Stomach (tissue), 9 donors: ENCODE measurements around the gene RGS6. TPM values are rescaled to one million over a fixed set of nuclear protein-coding genes. Genes with fewer than 3 reads are reported as not detected.

Source experiments
- DNase-seq, 2 donors: peaks; one replicate each; pipeline versions ENCODE4 v3.0.0 to v3.0.0-alpha.2; 2013 to 2019
- H3K27ac ChIP-seq, 5 donors: fragments of 200-600 bp in 4 of 5; sonication (generic) in 4 of 5; one replicate each; pipeline ENCODE4 v1.5.1; 2013 to 2019; ENCODE audit warnings: mild to moderate bottlenecking in 1 of 5, moderate library complexity in 1 of 5
- H3K27me3 ChIP-seq, 3 donors: fragments of 200-600 bp; sonication (generic); one replicate each; pipeline ENCODE4 v1.5.1; 2017 to 2019; ENCODE audit warnings: mixed run types in 1 of 3
- H3K36me3 ChIP-seq, 4 donors: fragments of 200-600 bp; sonication (generic); 1 replicate in 3 of 4; 2 replicates in 1 of 4; pipeline ENCODE4 v1.5.1; 2016 to 2019
- H3K4me1 ChIP-seq, 4 donors: fragments of 200-600 bp; sonication (generic); one replicate each; pipeline ENCODE4 v1.5.1; 2016 to 2019
- H3K4me3 ChIP-seq, 4 donors: fragments of 200-600 bp; sonication (generic) in 3 of 4; one replicate each; pipeline ENCODE4 v1.5.1; 2016 to 2019; ENCODE audit warnings: mild to moderate bottlenecking in 1 of 4
- H3K9me3 ChIP-seq, 4 donors: fragments of 200-600 bp; sonication (generic); one replicate each; pipeline ENCODE4 v1.5.1; 2016 to 2019
- EP300 ChIP-seq: sonication (generic); formaldehyde crosslinking; IDR thresholded peaks from one replicate; pipeline ENCODE4 v1.6.1; 2017; ENCODE audit warnings: antibody characterized with exemption
- POLR2A ChIP-seq, 4 donors: fragments of 450-650 bp; IDR thresholded peaks; one replicate each; pipeline ENCODE4 v1.6.1; 2016; ENCODE audit warnings: antibody characterized with exemption in 4 of 4, control low read depth in 2 of 4, mild to moderate bottlenecking in 1 of 4, moderate library complexity in 1 of 4
- POLR2AphosphoS5 ChIP-seq, 3 donors: sonication (generic); formaldehyde crosslinking; IDR thresholded peaks; one replicate each; pipeline ENCODE4 v1.6.1; 2016; ENCODE audit warnings: antibody characterized with exemption in 3 of 3
- WGBS, 5 donors: extraction: QIAGEN DNeasy Blood & Tissue Kit in 3 of 5; methylation state at CpG; one replicate each; pipeline versions ENCODE4 v1.1.5 to v1.1.7; 2013 to 2018; 5-methylcytosine and 5-hydroxymethylcytosine counted together
- intact Hi-C: fragments of 100-400 bp; cut with DNase I; formaldehyde crosslinking; loops from one replicate; pipeline ENCODE4 v1.15.1; 2023; ENCODE audit warnings: low total_unique reads
- polyA plus RNA-seq, 3 donors: library from polyadenylated mRNA; stranded (reverse); fragments of 200-250 nt; gene quantifications; one replicate each; pipeline ENCODE4 v1.2.3, GENCODE V29; 2013
- total RNA-seq, 5 donors: library from RNA; depleted of rRNA; stranded (reverse); fragments of >200 nt; gene quantifications; one replicate each; pipeline versions ENCODE4 v1.1.0 to v1.2.3, GENCODE V29; 2014 to 2016
- TF ChIP-seq, protein P1 (sequence below), 7 experiments: fragments of 450-650 bp in 4 of 7; fragments of 200-600 bp in 3 of 7; sonication (generic) in 3 of 7; IDR thresholded peaks; one replicate each; pipeline ENCODE4 v1.5.1; 2016 to 2019; ENCODE audit warnings: antibody characterized with exemption in 7 of 7, control low read depth in 2 of 7, mild to moderate bottlenecking in 1 of 7
- donor health status: healthy with polysubstance abuse.
- donor health status: Bipolar disorder and iron deficiency.
- donor health status: healthy.

Gene RGS6
- total and polyA plus RNA-seq, 8 donors: 0.25 to 18.0 (median 0.92) TPM; not detected in 1

DNA sequence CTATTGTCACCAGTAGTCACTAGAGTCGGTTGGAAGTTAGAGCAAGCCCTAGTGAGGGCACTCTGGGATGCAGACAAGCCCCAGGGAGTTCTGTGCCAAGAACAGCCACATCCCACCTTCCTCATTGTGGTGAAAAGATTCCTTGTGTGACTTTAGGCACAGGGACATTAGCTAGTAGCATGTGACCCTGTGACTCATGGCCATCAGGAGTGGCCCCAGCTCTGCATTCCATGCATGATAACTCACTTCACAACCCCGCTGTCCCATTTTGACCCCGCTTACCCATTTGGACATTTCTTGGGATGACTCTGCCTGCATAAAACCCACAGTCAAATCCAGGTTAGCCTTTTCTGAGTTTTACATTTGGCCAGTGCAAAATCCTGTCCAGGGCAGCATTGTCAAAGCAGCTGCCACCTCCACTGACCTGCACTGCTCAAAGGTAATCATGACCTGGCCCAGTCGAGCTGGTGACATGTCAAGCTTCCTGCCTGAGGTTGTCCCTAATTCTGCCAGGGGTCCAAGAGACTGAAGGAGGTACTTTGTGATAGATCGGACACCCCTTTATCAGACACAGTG, 531.1 kb downstream of the RGS6 start:
- no peaks in the 10 kb centered on the region for H3K27me3 ChIP-seq
- WGBS, 5 donors: 72 to 83% (median 77%) methylated on average over 5 of the region's 5 CpGs
- intact Hi-C loops: no loop called here
- H3K9me3 ChIP-seq: peaks cover 0 to 23% (median 12%) of the 10 kb centered on the region in 4 donors
- TF ChIP-seq, protein P1, sequence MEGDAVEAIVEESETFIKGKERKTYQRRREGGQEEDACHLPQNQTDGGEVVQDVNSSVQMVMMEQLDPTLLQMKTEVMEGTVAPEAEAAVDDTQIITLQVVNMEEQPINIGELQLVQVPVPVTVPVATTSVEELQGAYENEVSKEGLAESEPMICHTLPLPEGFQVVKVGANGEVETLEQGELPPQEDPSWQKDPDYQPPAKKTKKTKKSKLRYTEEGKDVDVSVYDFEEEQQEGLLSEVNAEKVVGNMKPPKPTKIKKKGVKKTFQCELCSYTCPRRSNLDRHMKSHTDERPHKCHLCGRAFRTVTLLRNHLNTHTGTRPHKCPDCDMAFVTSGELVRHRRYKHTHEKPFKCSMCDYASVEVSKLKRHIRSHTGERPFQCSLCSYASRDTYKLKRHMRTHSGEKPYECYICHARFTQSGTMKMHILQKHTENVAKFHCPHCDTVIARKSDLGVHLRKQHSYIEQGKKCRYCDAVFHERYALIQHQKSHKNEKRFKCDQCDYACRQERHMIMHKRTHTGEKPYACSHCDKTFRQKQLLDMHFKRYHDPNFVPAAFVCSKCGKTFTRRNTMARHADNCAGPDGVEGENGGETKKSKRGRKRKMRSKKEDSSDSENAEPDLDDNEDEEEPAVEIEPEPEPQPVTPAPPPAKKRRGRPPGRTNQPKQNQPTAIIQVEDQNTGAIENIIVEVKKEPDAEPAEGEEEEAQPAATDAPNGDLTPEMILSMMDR (IDR thresholded peaks at IDR 0.05): no peak
- no peak for TF ChIP-seq POLR2A (IDR thresholded peaks at IDR 0.05)
- H3K36me3 ChIP-seq: no peaks in the 10 kb centered on the region
- no peaks in the 10 kb centered on the region for H3K4me1 ChIP-seq
- no peak overlapping the region for H3K27ac ChIP-seq
- no peak overlapping the region for H3K4me3 ChIP-seq
- DNase-seq: no peak

DNA sequence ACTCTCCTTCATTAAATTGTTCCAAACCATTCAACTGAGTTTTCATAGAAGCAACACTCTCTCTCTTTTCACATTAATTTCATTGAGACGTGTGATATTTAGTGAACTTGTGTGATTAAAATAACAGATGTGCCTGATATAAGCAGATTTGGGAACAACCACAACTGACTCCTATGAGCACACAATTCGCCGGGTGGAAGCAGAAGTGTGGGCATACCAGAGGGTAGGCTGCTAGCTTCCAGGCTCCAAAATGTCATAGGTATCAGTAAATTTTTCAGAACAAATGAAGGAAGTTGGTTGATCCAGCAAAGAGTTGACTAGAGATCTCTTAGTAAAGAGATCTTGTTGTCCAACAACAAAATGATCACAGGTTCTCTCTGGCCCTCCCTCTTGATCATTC, 532.0 kb downstream of the RGS6 start:
- 82 to 94% (median 88%) methylated on average over 3 of the region's 3 CpGs for WGBS, 5 donors
- H3K27ac ChIP-seq: no peak overlapping the region
- no peak for DNase-seq
- H3K27me3 ChIP-seq: no peaks in the 10 kb centered on the region
- intact Hi-C loops: no loop called here
- TF ChIP-seq POLR2A (IDR thresholded peaks at IDR 0.05) (no peak), POLR2AphosphoS5 (IDR thresholded peaks at IDR 0.05) (no peak), EP300 (no peak)
- TF ChIP-seq, protein P1 (IDR thresholded peaks at IDR 0.05): no peak
- H3K4me3 ChIP-seq: no peak overlapping the region
- no peaks in the 10 kb centered on the region for H3K36me3 ChIP-seq
- peaks cover 0 to 23% (median 12%) of the 10 kb centered on the region in 4 donors for H3K9me3 ChIP-seq
- no peaks in the 10 kb centered on the region for H3K4me1 ChIP-seq

DNA sequence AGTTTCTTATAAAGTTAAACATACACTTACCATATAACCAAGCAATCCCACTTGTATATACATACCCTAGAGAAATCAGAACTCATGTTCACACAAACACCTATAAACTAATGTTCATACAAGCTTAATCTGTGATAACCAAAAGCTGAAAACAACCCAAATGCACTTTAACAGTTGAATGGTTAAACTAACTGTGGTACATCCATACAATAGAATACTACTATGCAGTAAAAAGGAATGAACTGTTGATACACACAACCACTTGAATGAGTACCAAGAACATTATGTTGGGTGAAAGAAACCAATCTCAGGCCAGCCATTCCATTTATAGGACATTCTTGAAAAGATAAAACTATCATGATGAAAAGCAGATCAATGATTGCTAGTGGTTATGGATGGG, 534.1 kb downstream of the RGS6 start:
- Histone ChIP-seq H3K4me3 (no peak overlapping the region), H3K27me3 (no peaks in the 10 kb centered on the region), H3K9me3 (peaks cover 0 to 23% (median 12%) of the 10 kb centered on the region in 4 donors), H3K36me3 (no peaks in the 10 kb centered on the region), H3K27ac (no peak overlapping the region), H3K4me1 (no peaks in the 10 kb centered on the region)
- intact Hi-C loops: no loop called here
- DNase-seq: no peak
- TF ChIP-seq EP300: no peak

DNA sequence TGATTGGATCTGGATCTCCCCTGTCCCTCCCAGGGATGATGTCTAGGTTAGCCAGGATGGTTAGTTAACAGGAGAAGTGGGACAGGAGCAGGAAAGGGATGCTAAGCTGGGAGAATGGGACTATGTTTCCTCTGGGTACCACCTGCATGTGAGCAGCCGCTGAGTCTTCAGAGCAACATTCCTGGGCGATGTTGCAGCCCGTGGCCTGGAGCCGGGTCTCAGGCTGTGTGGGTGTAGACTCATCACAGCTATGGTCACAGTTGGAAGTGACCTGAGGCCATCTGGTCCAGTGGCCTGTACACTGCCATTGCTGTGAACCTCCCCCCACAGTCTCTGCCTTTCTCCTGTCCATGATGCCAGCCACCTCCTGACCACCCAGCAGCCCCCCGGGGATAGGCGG, 539.1 kb downstream of the RGS6 start:
- no peak for TF ChIP-seq POLR2AphosphoS5 (IDR thresholded peaks at IDR 0.05)
- TF ChIP-seq, protein P1 (IDR thresholded peaks at IDR 0.05): no peak
- TF ChIP-seq EP300: no peak
- TF ChIP-seq POLR2A (IDR thresholded peaks at IDR 0.05): no peak
- H3K4me1 ChIP-seq: no peaks in the 10 kb centered on the region
- H3K9me3 ChIP-seq: peaks cover 0 to 14% (median 5%) of the 10 kb centered on the region in 4 donors
- WGBS, 5 donors: 90 to 100% (median 94%) methylated on average over 2 to 6 of the region's 6 CpGs
- H3K36me3 ChIP-seq: no peaks in the 10 kb centered on the region
- no peaks in the 10 kb centered on the region for H3K27me3 ChIP-seq
- intact Hi-C loops: no loop called here
- no peak for DNase-seq
- H3K4me3 ChIP-seq: no peak overlapping the region
- H3K27ac ChIP-seq: no peak overlapping the region

DNA sequence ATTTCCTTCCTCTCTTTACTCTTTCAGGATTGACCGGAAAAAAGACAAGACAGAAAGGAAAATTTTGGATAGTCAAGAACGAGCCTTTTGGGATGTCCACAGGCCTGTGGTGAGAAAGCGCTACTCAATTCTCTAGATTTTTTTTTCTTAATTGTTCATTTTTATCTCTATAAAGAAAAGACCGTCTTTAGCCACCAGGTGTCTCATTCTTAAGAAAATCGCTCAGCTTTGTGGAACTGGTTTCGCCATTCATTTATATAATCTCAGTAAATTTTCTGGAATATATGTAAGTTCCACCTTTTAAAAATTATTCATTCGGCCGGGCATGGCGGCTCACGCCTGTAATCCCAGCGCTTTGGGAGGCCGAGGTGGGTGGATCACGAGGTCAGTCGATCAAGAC, 540.6 kb downstream of the RGS6 start:
- Histone ChIP-seq H3K4me1 (peaks cover 0 to 6% (median 0%) of the 10 kb centered on the region in 4 donors), H3K27me3 (no peaks in the 10 kb centered on the region), H3K4me3 (no peak overlapping the region), H3K9me3 (no peaks in the 10 kb centered on the region), H3K27ac (no peak overlapping the region), H3K36me3 (no peaks in the 10 kb centered on the region)
- intact Hi-C loops: no loop called here
- DNase-seq: no peak
- 89 to 94% (median 90%) methylated on average over 14 of the region's 14 CpGs for WGBS, 5 donors
- no peak for TF ChIP-seq POLR2AphosphoS5 (IDR thresholded peaks at IDR 0.05)
- TF ChIP-seq, protein P1 (IDR thresholded peaks at IDR 0.05): no peak
- TF ChIP-seq EP300: no peak
- TF ChIP-seq POLR2A (IDR thresholded peaks at IDR 0.05): no peak
